Stomach (tissue), 9 donors: ENCODE data around the gene CDYL. TPM values are rescaled to one million over a fixed set of nuclear protein-coding genes. Genes with fewer than 3 reads are reported as not detected.

Source experiments
- DNase-seq, 2 donors: peaks; one replicate each; pipeline versions ENCODE4 v3.0.0 to v3.0.0-alpha.2; 2013 to 2019
- H3K27ac ChIP-seq, 5 donors: fragments of 200-600 bp in 4 of 5; sonication (generic) in 4 of 5; one replicate each; pipeline ENCODE4 v1.5.1; 2013 to 2019; ENCODE audit warnings: mild to moderate bottlenecking in 1 of 5, moderate library complexity in 1 of 5
- H3K27me3 ChIP-seq, 3 donors: fragments of 200-600 bp; sonication (generic); one replicate each; pipeline ENCODE4 v1.5.1; 2017 to 2019; ENCODE audit warnings: mixed run types in 1 of 3
- H3K36me3 ChIP-seq, 4 donors: fragments of 200-600 bp; sonication (generic); 1 replicate in 3 of 4; 2 replicates in 1 of 4; pipeline ENCODE4 v1.5.1; 2016 to 2019
- H3K4me1 ChIP-seq, 4 donors: fragments of 200-600 bp; sonication (generic); one replicate each; pipeline ENCODE4 v1.5.1; 2016 to 2019
- H3K4me3 ChIP-seq, 4 donors: fragments of 200-600 bp; sonication (generic) in 3 of 4; one replicate each; pipeline ENCODE4 v1.5.1; 2016 to 2019; ENCODE audit warnings: mild to moderate bottlenecking in 1 of 4
- H3K9me3 ChIP-seq, 4 donors: fragments of 200-600 bp; sonication (generic); one replicate each; pipeline ENCODE4 v1.5.1; 2016 to 2019
- EP300 ChIP-seq: sonication (generic); formaldehyde crosslinking; IDR thresholded peaks from one replicate; pipeline ENCODE4 v1.6.1; 2017; ENCODE audit warnings: antibody characterized with exemption
- POLR2A ChIP-seq, 4 donors: fragments of 450-650 bp; IDR thresholded peaks; one replicate each; pipeline ENCODE4 v1.6.1; 2016; ENCODE audit warnings: antibody characterized with exemption in 4 of 4, control low read depth in 2 of 4, mild to moderate bottlenecking in 1 of 4, moderate library complexity in 1 of 4
- POLR2AphosphoS5 ChIP-seq, 3 donors: sonication (generic); formaldehyde crosslinking; IDR thresholded peaks; one replicate each; pipeline ENCODE4 v1.6.1; 2016; ENCODE audit warnings: antibody characterized with exemption in 3 of 3
- WGBS, 5 donors: extraction: QIAGEN DNeasy Blood & Tissue Kit in 3 of 5; methylation state at CpG; one replicate each; pipeline versions ENCODE4 v1.1.5 to v1.1.7; 2013 to 2018; 5-methylcytosine and 5-hydroxymethylcytosine counted together
- intact Hi-C: fragments of 100-400 bp; cut with DNase I; formaldehyde crosslinking; loops from one replicate; pipeline ENCODE4 v1.15.1; 2023; ENCODE audit warnings: low total_unique reads
- polyA plus RNA-seq, 3 donors: library from polyadenylated mRNA; stranded (reverse); fragments of 200-250 nt; gene quantifications; one replicate each; pipeline ENCODE4 v1.2.3, GENCODE V29; 2013
- total RNA-seq, 5 donors: library from RNA; depleted of rRNA; stranded (reverse); fragments of >200 nt; gene quantifications; one replicate each; pipeline versions ENCODE4 v1.1.0 to v1.2.3, GENCODE V29; 2014 to 2016
- TF ChIP-seq, protein P1 (sequence below), 7 experiments: fragments of 450-650 bp in 4 of 7; fragments of 200-600 bp in 3 of 7; sonication (generic) in 3 of 7; IDR thresholded peaks; one replicate each; pipeline ENCODE4 v1.5.1; 2016 to 2019; ENCODE audit warnings: antibody characterized with exemption in 7 of 7, control low read depth in 2 of 7, mild to moderate bottlenecking in 1 of 7
- donor health status: healthy with polysubstance abuse.
- donor health status: Bipolar disorder and iron deficiency.
- donor health status: healthy.

The CDYL gene
- total and polyA plus RNA-seq, 8 donors = 6.2 to 226 (median 18.4) TPM

DNA sequence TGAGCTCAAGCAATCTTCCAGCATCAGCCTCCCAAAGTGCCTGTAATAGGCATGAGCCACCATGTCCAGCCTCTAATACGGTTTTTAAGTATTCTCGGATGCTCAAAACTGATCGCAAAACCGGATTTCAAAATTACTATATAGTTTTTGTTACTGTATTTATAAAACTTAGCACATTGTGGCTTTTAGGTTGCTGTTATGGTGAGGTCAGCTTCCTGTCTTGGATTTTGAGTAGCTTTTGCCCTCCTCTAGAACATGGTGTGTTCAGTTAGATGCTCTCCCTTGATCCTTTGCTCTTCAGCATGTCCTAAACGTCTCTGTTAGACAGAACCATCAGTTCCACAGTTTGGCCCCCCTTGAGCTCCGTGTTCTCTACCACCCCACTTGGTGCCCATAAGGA is 131.4 kb downstream of the CDYL start:
- intact Hi-C loops = no loop called here
- Histone ChIP-seq H3K9me3 (no peaks in the 10 kb centered on the region), H3K4me1 (peaks cover 10 to 76% (median 54%) of the 10 kb centered on the region in 4 donors), H3K36me3 (peaks cover 0 to 9% (median 7%) of the 10 kb centered on the region in 4 donors), H3K4me3 (no peak overlapping the region), H3K27me3 (no peaks in the 10 kb centered on the region), H3K27ac (peak overlapping the region in 1 of 5 donors; percentile 72)
- 80 to 89% (median 86%) methylated on average over 6 of the region's 6 CpGs for WGBS, 5 donors
- TF ChIP-seq EP300 = no peak
- TF ChIP-seq POLR2AphosphoS5 (IDR thresholded peaks at IDR 0.05) = no peak
- TF ChIP-seq, protein P1, sequence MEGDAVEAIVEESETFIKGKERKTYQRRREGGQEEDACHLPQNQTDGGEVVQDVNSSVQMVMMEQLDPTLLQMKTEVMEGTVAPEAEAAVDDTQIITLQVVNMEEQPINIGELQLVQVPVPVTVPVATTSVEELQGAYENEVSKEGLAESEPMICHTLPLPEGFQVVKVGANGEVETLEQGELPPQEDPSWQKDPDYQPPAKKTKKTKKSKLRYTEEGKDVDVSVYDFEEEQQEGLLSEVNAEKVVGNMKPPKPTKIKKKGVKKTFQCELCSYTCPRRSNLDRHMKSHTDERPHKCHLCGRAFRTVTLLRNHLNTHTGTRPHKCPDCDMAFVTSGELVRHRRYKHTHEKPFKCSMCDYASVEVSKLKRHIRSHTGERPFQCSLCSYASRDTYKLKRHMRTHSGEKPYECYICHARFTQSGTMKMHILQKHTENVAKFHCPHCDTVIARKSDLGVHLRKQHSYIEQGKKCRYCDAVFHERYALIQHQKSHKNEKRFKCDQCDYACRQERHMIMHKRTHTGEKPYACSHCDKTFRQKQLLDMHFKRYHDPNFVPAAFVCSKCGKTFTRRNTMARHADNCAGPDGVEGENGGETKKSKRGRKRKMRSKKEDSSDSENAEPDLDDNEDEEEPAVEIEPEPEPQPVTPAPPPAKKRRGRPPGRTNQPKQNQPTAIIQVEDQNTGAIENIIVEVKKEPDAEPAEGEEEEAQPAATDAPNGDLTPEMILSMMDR (IDR thresholded peaks at IDR 0.05) = no peak
- TF ChIP-seq POLR2A (IDR thresholded peaks at IDR 0.05) = no peak
- DNase-seq = no peak

- H3K4me1 ChIP-seq = peaks cover 10 to 76% (median 55%) of the 10 kb centered on the region in 4 donors
- H3K36me3 ChIP-seq = peaks cover 0 to 9% (median 7%) of the 10 kb centered on the region in 4 donors
- DNase-seq = no peak
- no peak for TF ChIP-seq EP300
- TF ChIP-seq POLR2A (IDR thresholded peaks at IDR 0.05) = no peak
- no peak for TF ChIP-seq POLR2AphosphoS5 (IDR thresholded peaks at IDR 0.05)
- TF ChIP-seq, protein P1 (IDR thresholded peaks at IDR 0.05) = no peak
- WGBS, 5 donors = 88 to 93% (median 89%) methylated on average over 4 of the region's 4 CpGs
- H3K4me3 ChIP-seq = no peak overlapping the region
- H3K9me3 ChIP-seq = no peaks in the 10 kb centered on the region
- no peaks in the 10 kb centered on the region for H3K27me3 ChIP-seq
- intact Hi-C loops = no loop called here
- H3K27ac ChIP-seq = no peak overlapping the region
These were observed 131.9 kb downstream of the CDYL start for GRCh38 chr6:4908062-4908461.

DNA sequence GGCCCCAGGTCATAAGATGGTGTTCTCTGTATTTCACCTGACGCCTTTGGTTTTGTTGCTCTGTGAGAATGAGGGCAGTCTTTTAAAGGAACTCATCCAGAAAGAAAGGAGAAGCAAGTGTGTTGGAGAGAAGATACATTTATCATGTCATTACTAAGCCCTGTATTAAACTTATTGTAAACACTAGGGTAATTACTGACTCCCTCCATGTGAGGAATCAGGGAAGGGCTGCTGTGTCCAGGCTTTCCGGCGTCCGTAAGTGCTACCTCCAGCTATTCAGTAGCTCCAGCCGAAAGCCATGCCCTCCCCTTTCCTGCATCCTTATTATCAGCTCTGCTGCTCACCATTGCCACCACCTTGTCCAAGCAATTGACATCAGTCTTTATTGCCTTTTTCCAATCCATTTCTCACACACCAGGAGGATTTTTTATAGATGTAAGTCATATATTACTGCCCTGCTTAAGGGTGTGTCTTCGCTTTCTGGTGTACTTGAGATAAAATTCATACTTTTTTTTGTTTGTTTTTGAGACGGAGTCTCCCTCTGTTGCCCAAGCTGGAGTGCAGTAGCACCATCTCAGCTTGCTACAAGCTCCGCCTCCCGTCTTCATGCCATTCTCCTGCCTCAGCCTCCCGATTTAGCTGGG is 133.0 kb downstream of the CDYL start:
- H3K27ac ChIP-seq = peak overlapping the region in 2 of 5 donors; percentile 64 to 71
- no peak for TF ChIP-seq EP300
- TF ChIP-seq POLR2AphosphoS5 (IDR thresholded peaks at IDR 0.05) = no peak
- TF ChIP-seq POLR2A (IDR thresholded peaks at IDR 0.05) = no peak
- H3K9me3 ChIP-seq = no peaks in the 10 kb centered on the region
- no peak overlapping the region for H3K4me3 ChIP-seq
- no peak for DNase-seq
- intact Hi-C loops = no loop called here
- no peaks in the 10 kb centered on the region for H3K27me3 ChIP-seq
- WGBS, 5 donors = 73 to 79% (median 75%) methylated on average over 10 of the region's 10 CpGs
- peaks cover 0 to 9% (median 4%) of the 10 kb centered on the region in 4 donors for H3K36me3 ChIP-seq
- H3K4me1 ChIP-seq = peaks cover 18 to 79% (median 65%) of the 10 kb centered on the region in 4 donors

DNA sequence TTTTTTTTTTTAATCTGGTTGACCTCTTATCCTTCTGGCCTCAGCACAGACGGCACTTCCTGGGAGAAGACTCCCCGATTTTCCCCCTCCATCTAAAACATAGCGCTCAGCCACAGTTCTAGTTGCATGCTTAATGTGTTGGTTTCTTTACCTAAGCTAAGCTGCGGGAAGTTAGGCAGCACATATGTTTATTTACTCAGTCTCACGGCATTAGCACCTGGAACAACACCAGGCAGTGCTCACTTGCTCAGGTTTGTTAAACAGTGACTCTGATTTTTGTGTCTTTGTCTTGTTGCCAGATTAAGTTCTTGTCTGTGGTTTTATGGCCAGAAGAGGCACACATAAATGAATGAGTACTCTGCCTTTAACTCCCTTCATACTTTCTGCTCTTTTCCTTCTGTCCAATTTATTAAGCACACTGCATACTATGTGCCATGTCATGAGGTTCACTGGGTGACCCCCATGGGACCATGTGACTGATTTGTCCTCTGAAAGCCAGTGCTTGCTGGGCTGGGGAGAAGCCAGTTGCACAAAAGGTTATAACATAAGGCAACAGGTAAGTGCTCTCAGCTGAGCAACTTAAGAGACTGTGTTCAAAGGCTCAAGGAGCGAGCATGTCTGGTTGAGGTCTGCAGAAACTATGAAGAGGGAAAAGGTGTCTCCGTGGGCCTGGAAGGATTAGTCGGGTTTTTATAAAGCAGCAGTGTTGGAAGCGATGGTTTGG is 134.0 kb downstream of the CDYL start:
- H3K27ac ChIP-seq = peak overlapping the region in 4 of 5 donors; percentile 26 to 71 (median 58)
- 53 to 70% (median 60%) methylated on average over 9 of the region's 9 CpGs for WGBS, 5 donors
- intact Hi-C loops = no loop called here

More for the DNA sequence above, 134.0 kb downstream of the CDYL start:
- H3K4me3 ChIP-seq = no peak overlapping the region
- H3K36me3 ChIP-seq = peaks cover 0 to 9% (median 4%) of the 10 kb centered on the region in 4 donors
- H3K9me3 ChIP-seq = no peaks in the 10 kb centered on the region
- DNase-seq = peak; percentile 69 to 76
- H3K27me3 ChIP-seq = no peaks in the 10 kb centered on the region
- peaks cover 20 to 80% (median 70%) of the 10 kb centered on the region in 4 donors for H3K4me1 ChIP-seq
- TF ChIP-seq, protein P1 (IDR thresholded peaks at IDR 0.05) = no peak
- TF ChIP-seq EP300 = no peak
- no peak for TF ChIP-seq POLR2AphosphoS5 (IDR thresholded peaks at IDR 0.05)
- no peak for TF ChIP-seq POLR2A (IDR thresholded peaks at IDR 0.05)
